K562 (cell line): ENCODE data around the gene SMYD1. TPM values are rescaled to one million over a fixed set of nuclear protein-coding genes. Genes with fewer than 3 reads are reported as not detected.

ENCODE experiments used
- ATAC-seq: fragments of 200-7000 bp; cut with Tn5 transposase; 3 replicates; pipeline ENCODE4 v1.9.1; 2020; ENCODE audit warnings: moderate library complexity
- BruUV-seq: library from RNA; stranded (reverse); fragments of 400-500 nt; replicated peaks from 2 replicates; lab custom pipeline; 2021; lab: Mats Ljungman, UMichigan
- CTCF ChIA-PET: fragments of 300-600 bp; formaldehyde crosslinking; extraction: SDS; loops from one replicate; lab custom pipeline; 2021; ENCODE audit warnings: low intra/inter-chr PET ratio; lab: Yijun Ruan, JAX
- POLR2A ChIA-PET: fragments of 300-600, 350-650 bp; sonication (Branson Sonifier 250); formaldehyde crosslinking; extraction: SDS; loops from one replicate; lab custom pipeline; 2021; ENCODE audit warnings: antibody characterized with exemption, inconsistent platforms; lab: Yijun Ruan, JAX
- DNase-seq, 4 experiments: peaks; one replicate each; pipeline versions ENCODE4 v3.0.0 to v3.0.0-alpha.2; 2011 to 2018; ENCODE audit warnings: low spot score in 3 of 4, mixed read lengths in 3 of 4; ENCODE audit errors: extremely low read depth in 1 of 4
- FAIRE-seq: peaks from 2 replicates; lab custom pipeline; 2011; peaks lifted over from hg19 to GRCh38; lab: Jason Lieb, UNC
- H2AFZ ChIP-seq: 2 replicates; pipeline ENCODE4 v1.6.0; 2011; ENCODE audit warnings: low read depth, low read length, control low read depth, inconsistent platforms
- H3K27ac ChIP-seq: fragments of 200-600 bp; 3 replicates; pipeline ENCODE4 v1.8.0; 2011; ENCODE audit warnings: low read depth, mild to moderate bottlenecking, control low read depth, inconsistent platforms, low read length, moderate library complexity, mixed read lengths; ENCODE audit errors: extremely low read depth
- H3K27me3 ChIP-seq, 2 experiments: fragments of 300-600 bp in 1 of 2; 2 replicates in 1 of 2; 3 replicates in 1 of 2; pipeline versions ENCODE4 v1.6.0 to v1.8.0; 2011; ENCODE audit warnings: inconsistent platforms in 2 of 2, low read length in 2 of 2, mild to moderate bottlenecking in 1 of 2, mixed read lengths in 1 of 2, moderate library complexity in 1 of 2; ENCODE audit not compliant: control insufficient read depth in 2 of 2, insufficient read depth in 2 of 2
- H3K36me3 ChIP-seq: fragments of 300-600 bp; 3 replicates; pipeline ENCODE4 v1.8.0; 2011; ENCODE audit warnings: mild to moderate bottlenecking, low read length, inconsistent platforms; ENCODE audit not compliant: control insufficient read depth, insufficient read depth
- H3K4me1 ChIP-seq, 2 experiments: fragments of 200-600 bp in 1 of 2; replicated peaks in 1 of 2; 2 replicates in 1 of 2; 3 replicates in 1 of 2; pipeline versions ENCODE4 v1.5.1 to v1.8.0; 2011; ENCODE audit warnings: inconsistent platforms in 2 of 2, low read length in 2 of 2, mild to moderate bottlenecking in 1 of 2, mixed read lengths in 1 of 2, moderate library complexity in 1 of 2; ENCODE audit not compliant: control insufficient read depth in 2 of 2, insufficient read depth in 2 of 2
- H3K4me2 ChIP-seq: 2 replicates; pipeline ENCODE4 v1.6.1; 2011; ENCODE audit warnings: low read length, control low read depth, inconsistent platforms, mixed read lengths; ENCODE audit not compliant: insufficient read depth
- H3K4me3 ChIP-seq: fragments of 200-600 bp; sonication (generic), shearing (Covaris generic); 2 replicates; pipeline ENCODE4 v1.5.1; 2016; ENCODE audit warnings: control low read depth, inconsistent platforms
- H3K79me2 ChIP-seq: fragments of 200-600 bp; 3 replicates; pipeline ENCODE4 v1.8.0; 2011; ENCODE audit warnings: low read length, inconsistent platforms; ENCODE audit not compliant: control insufficient read depth, insufficient read depth
- H3K9ac ChIP-seq, 2 experiments: 2 replicates each; pipeline versions ENCODE4 v1.6.0 to v1.6.1; 2011; ENCODE audit warnings: low read depth in 2 of 2, low read length in 2 of 2, control low read depth in 1 of 2, inconsistent platforms in 1 of 2, mild to moderate bottlenecking in 1 of 2, mixed read lengths in 1 of 2; ENCODE audit not compliant: insufficient read depth in 1 of 2
- H3K9me1 ChIP-seq: one replicate; pipeline ENCODE4 v1.6.0; 2011; ENCODE audit warnings: inconsistent platforms, mild to moderate bottlenecking, low read length, moderate library complexity; ENCODE audit not compliant: control insufficient read depth, insufficient read depth
- H3K9me3 ChIP-seq: replicated peaks from 2 replicates; pipeline ENCODE4 v1.5.1; 2011; ENCODE audit warnings: low read depth, low read length, inconsistent platforms; ENCODE audit not compliant: control insufficient read depth, insufficient read depth
- H4K20me1 ChIP-seq: replicated peaks from 2 replicates; pipeline ENCODE4 v1.6.1; 2011; ENCODE audit warnings: low read length, inconsistent platforms, mixed read lengths; ENCODE audit not compliant: control insufficient read depth, insufficient read depth
- CBX1 ChIP-seq: sonication (generic); IDR thresholded peaks from 2 replicates; pipeline ENCODE4 v1.6.1; 2016; ENCODE audit warnings: antibody characterized with exemption, low read depth, mild to moderate bottlenecking
- DACH1 ChIP-seq: fragments of 450-650 bp; IDR thresholded peaks from 2 replicates; pipeline ENCODE4 v1.6.1; 2018; ENCODE audit not compliant: partially characterized antibody
- ETS1 ChIP-seq: conservative IDR thresholded peaks from 2 replicates; pipeline ENCODE4 v1.6.1; 2011; ENCODE audit warnings: low read depth, mild to moderate bottlenecking, low read length; ENCODE audit not compliant: control insufficient read depth
- FOXA1 ChIP-seq: fragments of 450-650 bp; IDR thresholded peaks from 2 replicates; pipeline ENCODE4 v1.6.1; 2016; ENCODE audit warnings: mild to moderate bottlenecking, borderline replicate concordance
- FOXA3 ChIP-seq, 2 experiments: fragments of 450-650 bp in 1 of 2; sonication (generic) in 1 of 2; formaldehyde crosslinking; IDR thresholded peaks in 1 of 2; conservative IDR thresholded peaks in 1 of 2; 2 replicates each; pipeline versions ENCODE4 v1.4.0 to v1.8.0; 2020 to 2022; ENCODE audit warnings: mild to moderate bottlenecking in 2 of 2, missing genetic modification reagents in 1 of 2
- GABPB2 ChIP-seq: fragments of 250-450 bp; sonication (Bioruptor Pico); conservative IDR thresholded peaks from 2 replicates; pipeline ENCODE4 v1.5.1; 2021; ENCODE audit warnings: mild to moderate bottlenecking
- HNRNPH1 ChIP-seq: fragments of 200-400 bp; formaldehyde crosslinking; optimal IDR thresholded peaks from 2 replicates; pipeline ENCODE3; 2017; ENCODE audit warnings: low read depth, mild to moderate bottlenecking, low read length, moderate library complexity
- KHSRP ChIP-seq: fragments of 450-650 bp; IDR thresholded peaks from 2 replicates; pipeline ENCODE4 v1.6.1; 2017
- MXI1 ChIP-seq: IDR thresholded peaks from 2 replicates; pipeline ENCODE4 v1.6.1; 2011; ENCODE audit warnings: low read depth, mild to moderate bottlenecking, improper control_type of control experiment, low read length
- NBN ChIP-seq: fragments of 450-650 bp; IDR thresholded peaks from 2 replicates; pipeline ENCODE4 v1.6.1; 2016; ENCODE audit warnings: low read depth, mild to moderate bottlenecking
- NFIX ChIP-seq: fragments of 250-450 bp; sonication (Bioruptor Pico); IDR thresholded peaks from 2 replicates; pipeline ENCODE4 v1.4.0; 2020; ENCODE audit warnings: low read depth, mild to moderate bottlenecking, moderate library complexity
- NR2C2 ChIP-seq, 2 experiments: fragments of 200-800 bp in 1 of 2; sonication (Bioruptor generic) in 1 of 2; sonication (generic) in 1 of 2; formaldehyde crosslinking in 1 of 2; IDR thresholded peaks; 2 replicates each; pipeline versions ENCODE4 v1.6.1 to v1.8.0; 2016 to 2022; ENCODE audit warnings: mild to moderate bottlenecking in 1 of 2, missing compliant biosample characterization in 1 of 2, missing genetic modification characterization in 1 of 2, missing genetic modification reagents in 1 of 2
- PBX2 ChIP-seq, 2 experiments: IDR thresholded peaks in 1 of 2; conservative IDR thresholded peaks in 1 of 2; 2 replicates each; pipeline ENCODE4 v1.6.1; 2016; ENCODE audit warnings: low read depth in 2 of 2, mild to moderate bottlenecking in 1 of 2, missing compliant biosample characterization in 1 of 2, missing genetic modification characterization in 1 of 2, moderate library complexity in 1 of 2
- RBM39 ChIP-seq: fragments of 200-400 bp; formaldehyde crosslinking; optimal IDR thresholded peaks from 2 replicates; pipeline ENCODE3; 2018; ENCODE audit warnings: low read depth, low read length
- SRSF1 ChIP-seq: fragments of 200-400 bp; formaldehyde crosslinking; IDR thresholded peaks from 2 replicates; pipeline ENCODE4 v1.6.1; 2017; ENCODE audit warnings: mild to moderate bottlenecking, low read depth, low read length, moderate library complexity
- ZFP36 ChIP-seq: fragments of 150-350 bp; IDR thresholded peaks from 2 replicates; pipeline ENCODE4 v1.6.1; 2018; ENCODE audit warnings: low read length, low read depth; ENCODE audit not compliant: partially characterized antibody
- ZNF311 ChIP-seq: fragments of 250-450 bp; sonication (Bioruptor Pico); IDR thresholded peaks from 2 replicates; pipeline ENCODE4 v1.4.0; 2020; ENCODE audit warnings: mild to moderate bottlenecking, moderate library complexity
- ZNF583 ChIP-seq: fragments of 250-450 bp; sonication (Bioruptor Pico); IDR thresholded peaks from 2 replicates; pipeline ENCODE4 v1.4.0; 2020
- ZNF696 ChIP-seq: fragments of 250-450 bp; sonication (Bioruptor Pico); conservative IDR thresholded peaks from 2 replicates; pipeline ENCODE4 v1.4.0; 2020; ENCODE audit warnings: mild to moderate bottlenecking, moderate library complexity
- ZNF707 ChIP-seq: fragments of 250-450 bp; sonication (Bioruptor Pico); conservative IDR thresholded peaks from 2 replicates; pipeline ENCODE4 v1.8.0; 2022; ENCODE audit warnings: inconsistent platforms, mild to moderate bottlenecking, moderate library complexity
- WGBS: fragments of 100-300 bp; shearing (Covaris generic); methylation state at CpG from one replicate; pipeline ENCODE4 v1.1.6; 2016; ENCODE audit warnings: low coverage, mixed read lengths; ENCODE audit not compliant: insufficient coverage; ENCODE audit errors: missing lambda C conversion rate; 5-methylcytosine and 5-hydroxymethylcytosine counted together
- in situ Hi-C: fragments of 300-500 bp; cut with MboI; formaldehyde crosslinking; loops from 4 replicates; pipeline ENCODE4 v1.15.0; 2018; ENCODE audit warnings: inconsistent platforms, mixed read lengths
- intact Hi-C: fragments of 100-400 bp; cut with micrococcal nuclease; formaldehyde crosslinking; loops from 2 replicates; pipeline ENCODE4 v1.14.2; 2022
- polyA plus RNA-seq, 8 experiments: library from polyadenylated mRNA; depleted of rRNA in 4 of 8; stranded (reverse) in 5 of 8; unstranded in 3 of 8; fragments of >200 nt; fragmentation: Nextera tagmentation in 2 of 8; fragmentation: Illumina TruSeq in 1 of 8; extraction: Ambion mirVana in 2 of 8; extraction: Trizol in 1 of 8; gene quantifications; 2 replicates each; pipeline versions ENCODE4 v1.2.1 to v1.2.3, GENCODE V29; 2011 to 2014; ENCODE audit warnings: inconsistent platforms in 1 of 8, missing spikeins in 1 of 8
- total RNA-seq, 7 experiments: library from RNA; depleted of rRNA in 6 of 7; stranded (reverse); fragments of >200 nt in 6 of 7; fragmentation: Illumina TruSeq in 2 of 7; extraction: Trizol in 2 of 7; gene quantifications; 2 replicates each; pipeline versions ENCODE4 v1.2.1 to v1.2.3, GENCODE V29; 2011 to 2021; ENCODE audit warnings: low replicate concordance in 1 of 7

The SMYD1 gene
- total and polyA plus RNA-seq, 9 of the 15 experiments (the other 6 are each of a cell fraction or from before 2014, with no cell fraction given) = not detected

- Histone ChIP-seq H3K9ac (no peak overlapping the region), H2AFZ (no peak overlapping the region), H3K9me1 (no peaks in the 10 kb centered on the region), H3K9me3 (no peaks in the 10 kb centered on the region), H4K20me1 (no peaks in the 10 kb centered on the region), H3K4me3 (no peak overlapping the region), H3K27ac (no peak overlapping the region)
- ChIA-PET POLR2A (no interaction called here), CTCF (no interaction called here)
- intact Hi-C loops = no loop called here
- DNase-seq = no peak
- WGBS = 0% methylated on average over 4 of the region's 4 CpGs
- no TSS peak for BruUV-seq
- in situ Hi-C loops = no loop called here
- TF ChIP-seq HNRNPH1 (no peak), ZNF311 (CRISPR knock-in tag) (no peak), KHSRP (no peak), ZNF696 (CRISPR knock-in tag) (no peak), SRSF1 (no peak), ZFP36 (no peak), FOXA1 (no peak), NFIX (CRISPR knock-in tag) (no peak), CBX1 (no peak), RBM39 (no peak), GABPB2 (no peak), FOXA3 (CRISPR knock-in tag; conservative IDR thresholded peaks at IDR 0.05 in 1 of 2, IDR thresholded peaks at IDR 0.05 in 1 of 2) (no peak), NR2C2 (CRISPR knock-in tag; IDR thresholded peaks at IDR 0.05) (no peak), NR2C2 (tag; IDR thresholded peaks at IDR 0.05) (no peak), PBX2 (CRISPR knock-in tag; IDR thresholded peaks at IDR 0.05; ENCODE audit: low read depth) (no peak), PBX2 (tag; conservative IDR thresholded peaks at IDR 0.05; ENCODE audit: low read depth) (no peak), DACH1 (no peak), ZNF707 (no peak), ETS1 (no peak), ZNF583 (CRISPR knock-in tag) (no peak), NBN (no peak), MXI1 (no peak)
- TF ChIP-seq, all 486 proteins: peak for 0
- no peaks in the 10 kb centered on the region for H3K4me1 ChIP-seq
- H3K36me3 ChIP-seq = no peaks in the 10 kb centered on the region
- H3K4me2 ChIP-seq = no peak overlapping the region
- peaks cover 9 to 23% of the 10 kb centered on the region in 2 experiments; a peak in 4 of 5 replicates for H3K27me3 ChIP-seq
- no peaks in the 10 kb centered on the region for H3K79me2 ChIP-seq
- no peak for FAIRE-seq
- ATAC-seq = no peak
Observed at GRCh38 chr2:88136817-88137216, 69.2 kb downstream of the SMYD1 start.
